Neural progenitor cell (in vitro differentiated cells): Measurements from ENCODE around the gene CIDEA. TPM values are rescaled to one million over a fixed set of nuclear protein-coding genes. Genes with fewer than 3 reads are reported as not detected.

Source experiments
- DNase-seq: peaks from one replicate; pipeline ENCODE4 v3.0.0-alpha.2; 2016; ENCODE audit warnings: low spot score
- H2AFZ ChIP-seq: fragments of 200-600 bp; sonication (generic); replicated peaks from 2 replicates; pipeline ENCODE4 v1.6.1; 2016; ENCODE audit warnings: antibody characterized with exemption
- H3F3A ChIP-seq: fragments of 200-600 bp; sonication (generic); 2 replicates; pipeline ENCODE4 v1.6.1; 2016; ENCODE audit warnings: antibody characterized with exemption, low read depth
- H3K27ac ChIP-seq: fragments of 200-600 bp; sonication (generic); 2 replicates; pipeline ENCODE4 v1.5.1; 2016; ENCODE audit warnings: mild to moderate bottlenecking
- H3K27me3 ChIP-seq: fragments of 200-600 bp; sonication (generic); 2 replicates; pipeline ENCODE4 v1.6.1; 2016; ENCODE audit warnings: mild to moderate bottlenecking, moderate library complexity
- H3K36me3 ChIP-seq: fragments of 200-600 bp; sonication (generic); 2 replicates; pipeline ENCODE4 v1.5.1; 2016
- H3K4me1 ChIP-seq: fragments of 200-600 bp; sonication (generic); 2 replicates; pipeline ENCODE4 v1.6.1; 2016; ENCODE audit warnings: mixed run types
- H3K4me2 ChIP-seq: fragments of 200-600 bp; sonication (generic); 2 replicates; pipeline ENCODE4 v1.6.1; 2016
- H3K4me3 ChIP-seq: fragments of 200-600 bp; sonication (generic); 2 replicates; pipeline ENCODE4 v1.5.1; 2016
- H3K79me2 ChIP-seq: fragments of 200-600 bp; sonication (generic); 2 replicates; pipeline ENCODE4 v1.6.1; 2016; ENCODE audit warnings: low read depth
- H3K9ac ChIP-seq: fragments of 200-600 bp; sonication (generic); 2 replicates; pipeline ENCODE4 v1.6.1; 2016
- H3K9me3 ChIP-seq: fragments of 200-600 bp; sonication (generic); 2 replicates; pipeline ENCODE4 v1.5.1; 2016; ENCODE audit warnings: low read depth
- H4K20me1 ChIP-seq: fragments of 200-600 bp; sonication (generic); 2 replicates; pipeline ENCODE4 v1.6.1; 2016; ENCODE audit warnings: low read depth
- H3K27ac Mint-ChIP-seq: 3 replicates; pipeline ENCODE4 v1.8.0; 2021; ENCODE audit warnings: mixed read lengths
- H3K27me3 Mint-ChIP-seq: 2 replicates; pipeline ENCODE4 v1.8.0; 2022; ENCODE audit warnings: low read depth, mild to moderate bottlenecking, inconsistent platforms, moderate library complexity, mixed read lengths; ENCODE audit not compliant: insufficient read depth
- H3K36me3 Mint-ChIP-seq: 3 replicates; pipeline ENCODE4 v1.8.0; 2021; ENCODE audit warnings: mixed read lengths
- H3K4me1 Mint-ChIP-seq: 3 replicates; pipeline ENCODE4 v1.8.0; 2021; ENCODE audit warnings: mixed read lengths
- H3K4me3 Mint-ChIP-seq: 3 replicates; pipeline ENCODE4 v1.8.0; 2021; ENCODE audit warnings: mild to moderate bottlenecking, moderate library complexity, mixed read lengths
- H3K9me3 Mint-ChIP-seq: 3 replicates; pipeline ENCODE4 v1.8.0; 2020; ENCODE audit warnings: mixed read lengths
- CTCF ChIP-seq: fragments of 200-600 bp; sonication (generic); IDR thresholded peaks from 2 replicates; pipeline ENCODE4 v1.5.1; 2017; ENCODE audit warnings: antibody characterized with exemption, mild to moderate bottlenecking
- EZH2 ChIP-seq: fragments of 200-600 bp; sonication (generic); IDR thresholded peaks from 2 replicates; pipeline ENCODE4 v1.6.1; 2017; ENCODE audit warnings: antibody characterized with exemption, mild to moderate bottlenecking, moderate library complexity
- EZH2phosphoT487 ChIP-seq: fragments of 200-600 bp; sonication (generic); IDR thresholded peaks from 2 replicates; pipeline ENCODE4 v1.6.1; 2017; ENCODE audit warnings: antibody characterized with exemption
- total RNA-seq: library from RNA; depleted of rRNA; stranded (reverse); fragments of >200 nt; gene quantifications from 2 replicates; pipeline ENCODE4 v1.2.3, GENCODE V29; 2015; ENCODE audit warnings: low replicate concordance

The CIDEA gene
- total RNA-seq, 1 donor from 2014 or later = not detected

- H3K36me3 Mint-ChIP-seq = no peaks in the 10 kb centered on the region
- no peak overlapping the region for H3K27ac ChIP-seq
- H3K4me1 Mint-ChIP-seq = peaks cover 27% of the 10 kb centered on the region
- TF ChIP-seq EZH2phosphoT487 (no peak), EZH2 (no peak), CTCF (no peak)
- H3K9ac ChIP-seq = no peak overlapping the region
- no peaks in the 10 kb centered on the region for H3K9me3 ChIP-seq
- H4K20me1 ChIP-seq = peaks cover 20% of the 10 kb centered on the region
- H3K79me2 ChIP-seq = no peaks in the 10 kb centered on the region
- no peaks in the 10 kb centered on the region for H3K36me3 ChIP-seq
- H3K4me3 Mint-ChIP-seq = no peak overlapping the region
- no peak for DNase-seq
- peaks cover 16% of the 10 kb centered on the region for H3K4me1 ChIP-seq
- H3K4me2 ChIP-seq = no peak overlapping the region
- H3K27me3 Mint-ChIP-seq = peaks cover 38% of the 10 kb centered on the region
- H3K27ac Mint-ChIP-seq = peak overlapping the region; percentile 33
- peaks cover 5% of the 10 kb centered on the region for H3F3A ChIP-seq
- no peak overlapping the region for H3K4me3 ChIP-seq
- peaks cover 3% of the 10 kb centered on the region for H3K9me3 Mint-ChIP-seq
- H3K27me3 ChIP-seq = peaks cover 72% of the 10 kb centered on the region
- H2AFZ ChIP-seq = no peak overlapping the region
These were observed 2.8 kb downstream of the CIDEA start for GRCh38 chr18:12256951-12257350.

GRCh38 chr18:12257996-12258718 is 4.0 kb downstream of the CIDEA start:
- H3K27ac Mint-ChIP-seq = no peak overlapping the region
- DNase-seq = no peak
- peaks cover 15% of the 10 kb centered on the region for H3K4me1 ChIP-seq
- H3K9me3 Mint-ChIP-seq = peaks cover 3% of the 10 kb centered on the region
- no peak overlapping the region for H3K4me2 ChIP-seq
- peaks cover 60% of the 10 kb centered on the region for H3K27me3 ChIP-seq
- no peak overlapping the region for H3K27ac ChIP-seq
- TF ChIP-seq EZH2phosphoT487 = no peak
- no peak for TF ChIP-seq CTCF
- no peak for TF ChIP-seq EZH2
- no peak overlapping the region for H2AFZ ChIP-seq
- no peaks in the 10 kb centered on the region for H3K36me3 ChIP-seq
- H3K9me3 ChIP-seq = no peaks in the 10 kb centered on the region
- H3K27me3 Mint-ChIP-seq = peaks cover 29% of the 10 kb centered on the region
- H3K4me1 Mint-ChIP-seq = peaks cover 24% of the 10 kb centered on the region
- H3K36me3 Mint-ChIP-seq = no peaks in the 10 kb centered on the region
- no peak overlapping the region for H3K4me3 ChIP-seq
- H3K79me2 ChIP-seq = no peaks in the 10 kb centered on the region
- H3K4me3 Mint-ChIP-seq = no peak overlapping the region
- H3K9ac ChIP-seq = no peak overlapping the region
- H4K20me1 ChIP-seq = peaks cover 17% of the 10 kb centered on the region
- H3F3A ChIP-seq = peaks cover 5% of the 10 kb centered on the region

- Mint-ChIP-seq H3K4me3 (no peak overlapping the region), H3K4me1 (peaks cover 19% of the 10 kb centered on the region), H3K36me3 (no peaks in the 10 kb centered on the region), H3K27ac (no peak overlapping the region), H3K27me3 (peaks cover 20% of the 10 kb centered on the region), H3K9me3 (no peaks in the 10 kb centered on the region)
- no peaks in the 10 kb centered on the region for H3K79me2 ChIP-seq
- H3K9me3 ChIP-seq = no peaks in the 10 kb centered on the region
- no peaks in the 10 kb centered on the region for H3K36me3 ChIP-seq
- DNase-seq = no peak
- no peak overlapping the region for H3K4me2 ChIP-seq
- peaks cover 6% of the 10 kb centered on the region for H3K4me1 ChIP-seq
- H3F3A ChIP-seq = peaks cover 5% of the 10 kb centered on the region
- no peak overlapping the region for H2AFZ ChIP-seq
- no peak overlapping the region for H3K27ac ChIP-seq
- TF ChIP-seq EZH2phosphoT487 = no peak
- no peak for TF ChIP-seq CTCF
- H3K4me3 ChIP-seq = no peak overlapping the region
- H3K9ac ChIP-seq = no peak overlapping the region
- peaks cover 52% of the 10 kb centered on the region for H3K27me3 ChIP-seq
- peaks cover 9% of the 10 kb centered on the region for H4K20me1 ChIP-seq
These were observed 4.9 kb downstream of the CIDEA start for GRCh38 chr18:12258719-12259705.
